Stimulated activated CD8-positive, alpha-beta memory T cell treated with anti-CD3 and anti-CD28 coated beads, Interleukin-7, amount 100 ng/mL, for 24 hours (primary cell): ENCODE data around the gene PRPS1L1.

ENCODE experiments used
- DNase-seq: peaks from one replicate; pipeline ENCODE4 v3.0.0-alpha.2; 2020; ENCODE audit warnings: low read depth

The PRPS1L1 gene

DNA sequence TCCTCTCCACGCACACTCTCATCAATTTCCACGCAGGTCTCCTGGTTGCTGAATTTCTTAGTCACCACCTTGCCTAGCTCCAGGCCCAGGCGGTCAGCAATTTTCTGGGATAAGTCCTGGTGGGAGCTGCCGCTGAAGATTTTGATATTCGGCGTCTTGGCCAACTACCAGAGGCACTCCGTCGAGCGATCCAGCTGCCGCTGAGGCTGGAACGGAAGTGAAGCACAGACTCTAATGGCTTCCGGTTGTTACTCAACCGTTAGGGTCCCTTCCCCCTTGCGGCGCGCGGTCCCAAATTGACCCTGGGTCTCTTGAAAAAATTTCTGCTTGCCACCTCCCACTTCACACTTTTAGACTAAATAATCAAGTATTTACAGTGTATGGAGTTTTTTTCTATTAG is at the start of gene PRPS1L1:
Gene PRPS1L1 (minus strand): TSS at position 219 of the 400 bp plus-strand sequence.
- no peak for DNase-seq

DNA sequence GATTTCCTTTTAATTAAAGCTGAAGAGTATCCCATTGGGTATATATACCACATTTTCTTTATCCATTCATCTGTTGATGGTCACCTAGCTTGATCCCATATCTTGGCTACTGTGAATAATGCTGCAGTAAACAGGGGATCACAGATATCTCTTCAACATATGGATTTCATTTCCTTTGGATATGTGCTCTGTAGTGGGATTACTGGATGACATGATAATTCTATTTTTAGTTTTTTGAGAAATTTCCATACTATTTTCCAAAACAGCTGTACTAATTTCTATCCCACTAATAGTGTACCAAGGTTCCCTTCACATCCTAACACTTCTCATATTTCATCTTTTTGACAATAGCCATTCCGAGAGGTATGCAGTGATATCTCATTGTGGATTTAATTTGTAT is 48.8 kb upstream of the PRPS1L1 start:
- no peak for DNase-seq

DNA sequence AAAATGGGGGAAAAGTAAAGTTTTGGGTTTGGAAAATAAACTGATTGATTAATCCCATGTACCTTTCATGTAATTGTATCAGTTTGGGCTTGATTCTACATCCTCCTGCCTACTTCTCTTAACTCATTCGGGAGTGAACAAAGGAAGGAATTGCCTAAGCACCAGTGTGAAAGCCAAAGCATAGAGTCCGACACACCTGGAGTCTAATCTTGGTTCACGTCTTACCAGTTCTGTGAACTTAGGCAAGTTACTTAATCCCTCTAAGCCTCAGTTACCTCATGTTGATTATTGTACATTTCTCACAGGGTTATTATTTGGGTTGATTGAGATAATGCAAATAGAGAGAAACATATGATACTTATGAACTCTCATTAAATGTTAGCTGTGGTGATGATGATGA is 41.1 kb upstream of the PRPS1L1 start:
- DNase-seq = no peak

- DNase-seq = no peak
These were observed 36.7 kb upstream of the PRPS1L1 start for GRCh38 chr7:18064242-18064838.

DNA sequence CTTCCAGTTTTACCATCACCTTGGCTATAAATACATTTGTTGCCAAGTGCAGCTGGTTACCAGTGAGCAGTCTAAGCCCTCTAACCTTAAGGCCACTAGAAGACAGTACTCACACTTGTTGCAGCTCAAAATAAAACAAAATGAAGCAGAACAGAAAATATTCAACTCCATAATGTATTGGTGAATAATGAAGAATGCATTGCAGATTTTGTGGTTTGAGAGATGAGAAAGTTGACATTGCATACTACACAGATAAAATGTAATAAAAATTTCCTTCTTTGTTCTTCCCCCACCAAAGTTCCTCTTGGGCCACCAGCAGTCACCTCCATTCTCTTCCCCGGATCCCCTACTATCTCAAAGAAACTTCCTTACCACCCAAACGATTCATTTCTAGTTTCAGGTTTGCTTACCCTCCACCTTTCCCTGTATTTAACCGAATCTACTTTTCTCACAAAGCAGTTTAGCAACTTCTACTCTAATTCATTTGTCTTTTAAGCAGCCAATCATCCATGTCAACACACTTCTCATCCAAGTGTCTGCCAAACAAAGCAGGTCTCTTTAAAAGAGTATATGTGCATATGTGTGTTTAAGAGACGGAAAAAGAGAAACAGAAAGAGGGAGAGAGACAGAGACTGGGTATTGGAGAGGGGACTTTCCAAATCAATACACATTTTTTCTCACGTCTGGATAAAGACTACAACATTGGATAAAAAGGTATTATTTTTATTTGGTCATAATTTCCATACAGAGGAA is 35.7 kb upstream of the PRPS1L1 start:
- DNase-seq = no peak

GRCh38 chr7:18059171-18059570 is 31.5 kb upstream of the PRPS1L1 start:
- no peak for DNase-seq

DNA sequence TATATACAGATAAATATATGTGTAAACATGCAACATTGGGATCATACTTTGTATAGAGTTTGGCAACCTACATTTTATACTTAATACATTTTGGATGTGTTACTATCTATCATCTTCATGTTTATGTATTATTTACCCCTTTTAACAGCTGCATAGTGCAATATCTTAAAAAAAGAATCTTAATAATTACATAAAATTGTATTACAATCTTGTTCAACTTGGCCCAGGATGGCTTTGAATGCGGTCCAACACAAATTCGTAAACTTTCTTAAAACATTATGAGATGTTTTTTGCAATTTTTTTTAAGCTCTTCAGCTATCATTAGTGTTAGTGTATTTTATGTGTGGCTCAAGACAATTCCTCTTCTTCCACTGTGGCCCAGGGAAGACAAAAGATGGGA is 26.3 kb upstream of the PRPS1L1 start:
- no peak for DNase-seq

DNA sequence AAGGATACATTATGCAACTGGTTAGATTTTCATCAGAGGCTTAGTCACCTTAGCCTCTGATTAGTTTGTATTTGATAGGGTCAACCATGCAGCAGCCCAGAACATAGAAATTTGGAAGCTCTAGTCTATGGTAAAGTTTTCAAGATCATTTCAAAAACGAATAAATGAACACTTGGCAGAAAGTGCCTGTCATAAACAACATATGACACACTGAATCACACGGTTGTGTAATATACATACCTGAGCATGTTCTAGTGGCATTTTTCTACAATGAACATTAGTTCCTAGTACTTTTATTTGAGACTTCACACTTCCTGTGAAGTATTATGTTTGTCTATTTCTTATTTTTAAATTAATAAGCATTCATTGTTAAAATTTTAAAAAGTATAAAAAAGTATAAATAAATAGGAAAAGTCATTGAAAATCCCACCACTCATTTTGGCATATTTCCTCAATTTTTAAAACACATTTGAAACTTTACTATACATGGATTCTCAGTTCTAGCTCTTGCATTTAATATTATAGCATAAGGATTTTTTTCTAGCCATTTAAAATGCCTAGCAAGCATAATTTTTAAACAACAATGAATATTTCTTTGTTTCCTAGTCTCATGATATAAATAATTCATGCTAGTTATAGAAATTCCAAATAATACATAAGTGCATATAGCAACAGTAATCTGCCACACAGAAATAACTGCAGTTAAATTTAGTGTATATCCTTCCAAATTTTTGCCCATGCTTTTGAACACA is 25.7 kb upstream of the PRPS1L1 start:
- DNase-seq = no peak

DNA sequence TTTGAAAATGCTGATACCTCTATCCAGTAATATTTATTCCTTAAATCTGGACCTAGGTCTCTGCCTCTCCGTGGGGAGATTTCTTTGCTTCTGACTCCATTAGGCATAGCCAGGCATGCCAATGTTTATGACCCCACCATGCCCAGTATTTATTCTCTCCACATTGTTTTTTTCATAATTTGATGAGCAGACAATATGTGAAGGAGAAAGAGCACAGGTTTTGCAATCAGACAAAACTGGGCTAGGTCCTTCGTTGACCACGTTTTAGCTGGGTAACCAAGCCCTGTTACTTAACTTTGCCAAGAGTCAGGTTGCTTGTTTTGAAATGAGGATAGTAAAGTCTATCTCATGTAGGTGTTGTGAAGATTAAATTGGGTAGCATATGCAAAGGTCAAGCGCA is 21.6 kb upstream of the PRPS1L1 start:
- DNase-seq = no peak

- no peak for DNase-seq
These were observed 19.0 kb upstream of the PRPS1L1 start for GRCh38 chr7:18046601-18047000.

DNA sequence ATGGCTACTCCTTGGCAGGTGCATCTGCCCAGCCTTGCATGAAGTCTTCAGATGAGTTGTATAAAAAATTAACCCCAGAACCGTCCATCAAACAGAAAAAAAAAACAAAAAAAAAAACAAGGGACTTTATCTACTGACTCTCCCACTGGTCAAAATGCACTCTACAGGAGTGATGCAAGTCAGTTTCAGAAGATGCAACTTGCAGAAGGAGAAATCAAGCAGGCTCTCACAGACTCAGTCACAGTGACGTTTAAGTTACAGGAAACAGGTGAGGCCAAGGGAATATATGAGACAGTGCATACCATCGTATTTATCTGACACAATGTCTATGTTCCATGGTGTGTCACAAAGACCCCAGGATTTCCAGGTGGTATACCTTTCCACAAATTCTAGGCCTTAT is 17.5 kb upstream of the PRPS1L1 start:
- DNase-seq = no peak

DNA sequence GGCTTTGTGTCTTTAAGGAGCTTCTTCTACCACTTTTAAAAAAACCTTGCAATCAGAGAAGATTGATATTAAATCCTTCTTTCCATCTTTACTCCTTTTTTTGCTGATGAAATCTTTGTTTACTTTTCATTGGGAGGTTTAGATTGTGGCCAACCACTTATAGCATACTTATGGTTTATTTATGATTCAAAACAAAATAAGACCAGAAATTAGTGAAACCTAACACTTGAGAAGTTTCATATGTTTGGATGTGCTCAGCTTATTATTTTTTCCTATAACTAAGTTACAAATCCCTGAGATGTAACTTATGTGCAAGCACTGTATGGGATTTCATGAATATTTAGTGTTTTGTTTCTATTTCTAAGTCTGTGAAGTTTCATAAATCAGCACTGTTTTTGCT is 13.5 kb upstream of the PRPS1L1 start:
- no peak for DNase-seq

DNA sequence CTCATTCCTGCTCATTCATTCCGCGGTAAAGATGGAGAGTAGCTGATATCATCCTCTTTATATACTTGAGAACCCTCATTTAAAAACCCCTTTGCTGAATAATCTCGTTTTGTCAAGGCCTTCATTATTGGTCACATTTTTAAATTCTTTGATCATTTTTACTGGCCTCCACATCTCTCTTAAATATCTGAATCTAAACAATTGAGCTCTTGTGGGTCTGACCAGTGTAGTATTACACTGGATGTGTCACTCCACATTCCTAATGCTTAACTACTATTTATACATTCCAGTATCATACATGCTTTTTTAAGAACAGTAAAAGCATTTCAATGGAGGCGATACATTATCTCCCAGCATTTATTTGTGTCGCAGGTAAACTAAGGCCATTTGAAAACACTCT is 12.6 kb upstream of the PRPS1L1 start:
- DNase-seq = no peak

DNA sequence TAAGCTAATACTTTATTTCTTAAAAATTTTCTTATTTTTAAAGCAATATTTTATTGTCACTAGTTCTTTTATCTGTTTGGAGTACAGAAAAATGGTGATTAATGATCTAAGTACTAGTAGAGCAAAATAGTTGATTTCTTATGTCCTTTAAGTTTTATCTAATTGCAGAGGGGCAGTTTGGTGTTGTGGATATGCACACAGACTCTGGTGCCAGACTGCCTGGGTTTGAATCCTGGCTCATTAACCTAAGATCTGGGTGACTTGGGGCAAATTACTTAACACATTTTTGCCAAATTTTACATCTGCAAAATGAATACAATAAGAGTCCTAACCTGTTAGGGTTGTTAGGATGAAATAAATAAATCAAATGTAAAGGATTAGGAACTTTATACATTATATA is 10.7 kb upstream of the PRPS1L1 start:
- DNase-seq = no peak

DNA sequence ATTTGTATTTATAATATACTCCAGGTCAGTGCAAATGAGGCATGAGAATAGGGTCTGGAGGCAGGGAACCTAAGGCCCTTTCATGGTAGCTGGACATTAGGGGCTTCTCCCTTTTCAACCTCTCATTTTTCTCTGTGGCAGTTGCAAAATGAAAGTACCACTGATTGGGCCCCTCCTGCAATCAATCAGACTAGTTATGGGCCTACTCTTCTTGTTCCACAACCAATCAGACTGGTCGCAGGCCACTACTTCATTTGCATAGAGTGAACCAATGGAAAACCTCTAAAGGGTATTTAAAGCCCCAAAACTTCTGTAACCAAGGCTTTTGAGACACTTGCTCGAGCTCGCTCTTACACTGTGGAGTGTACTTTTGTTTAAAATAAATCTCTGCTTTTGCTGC is 10.0 kb upstream of the PRPS1L1 start:
- no peak for DNase-seq

DNA sequence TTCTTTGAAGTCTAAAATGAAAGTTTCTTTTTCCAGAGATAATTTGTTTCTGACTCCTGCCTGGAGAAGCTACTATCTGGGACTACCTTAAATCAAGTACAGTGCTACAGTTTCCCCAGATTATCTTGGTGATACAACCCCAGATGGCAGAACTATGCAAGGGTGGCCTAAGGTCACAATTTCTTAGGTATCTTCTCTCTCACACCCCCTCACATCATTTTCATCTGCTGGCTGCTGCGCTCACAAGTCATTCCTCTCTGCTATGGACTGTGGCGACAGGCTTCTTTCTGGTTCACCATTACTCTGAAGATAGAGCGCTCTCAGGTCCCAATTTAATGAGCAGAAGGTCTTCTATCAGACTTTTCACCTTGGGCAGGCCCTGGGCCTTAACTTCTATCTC is 9.1 kb upstream of the PRPS1L1 start:
- no peak for DNase-seq

DNA sequence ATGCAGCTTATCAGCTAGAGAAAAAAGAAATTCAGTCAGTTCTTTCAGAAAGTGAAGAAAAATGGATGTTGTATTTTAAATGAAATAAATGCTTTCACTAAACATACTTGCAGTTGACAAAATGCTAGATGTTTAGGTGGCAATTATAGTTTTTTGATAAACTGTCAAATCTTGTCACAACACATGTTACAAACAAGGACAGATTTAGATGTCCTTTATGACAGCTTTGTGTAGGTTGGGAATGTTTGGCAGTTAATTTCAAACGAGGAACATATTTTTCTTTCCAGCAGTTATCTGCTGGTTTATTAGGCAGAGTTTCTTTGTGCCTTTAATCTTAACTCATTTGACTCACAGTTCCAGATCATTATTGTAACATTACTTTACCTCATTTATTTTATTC is 3.1 kb upstream of the PRPS1L1 start:
- no peak for DNase-seq

DNA sequence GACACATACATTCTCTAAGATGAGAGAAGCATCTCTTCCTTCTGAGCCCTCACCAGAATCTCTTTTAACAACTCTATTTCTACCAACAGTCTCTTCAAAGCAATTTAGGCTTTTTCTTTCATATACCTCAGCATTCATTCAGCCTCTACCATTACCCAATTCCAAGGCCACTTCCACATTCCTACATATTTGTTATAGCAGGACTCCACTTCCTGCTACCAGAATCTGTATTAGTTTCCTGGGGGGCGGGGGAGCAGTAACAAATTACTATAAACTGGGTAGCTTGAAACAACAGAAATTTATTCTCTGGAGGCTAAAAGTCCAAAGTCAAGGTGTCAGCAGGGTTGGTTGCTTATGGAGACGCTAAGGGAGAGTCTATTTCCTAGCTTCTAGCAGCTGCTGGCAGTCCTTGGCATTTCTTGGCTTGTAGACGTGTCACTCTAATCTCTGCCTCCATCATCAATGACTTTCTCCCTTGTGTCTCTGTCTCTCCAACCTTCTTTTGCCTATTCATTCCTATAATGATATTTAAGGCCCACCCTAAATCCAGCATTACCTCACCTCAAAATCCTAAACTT is 7.4 kb downstream of the PRPS1L1 start:
- no peak for DNase-seq

- no peak for DNase-seq
These were observed 8.1 kb downstream of the PRPS1L1 start for GRCh38 chr7:18019555-18019954.

- no peak for DNase-seq
These were observed 9.1 kb downstream of the PRPS1L1 start for GRCh38 chr7:18018296-18019215.

DNA sequence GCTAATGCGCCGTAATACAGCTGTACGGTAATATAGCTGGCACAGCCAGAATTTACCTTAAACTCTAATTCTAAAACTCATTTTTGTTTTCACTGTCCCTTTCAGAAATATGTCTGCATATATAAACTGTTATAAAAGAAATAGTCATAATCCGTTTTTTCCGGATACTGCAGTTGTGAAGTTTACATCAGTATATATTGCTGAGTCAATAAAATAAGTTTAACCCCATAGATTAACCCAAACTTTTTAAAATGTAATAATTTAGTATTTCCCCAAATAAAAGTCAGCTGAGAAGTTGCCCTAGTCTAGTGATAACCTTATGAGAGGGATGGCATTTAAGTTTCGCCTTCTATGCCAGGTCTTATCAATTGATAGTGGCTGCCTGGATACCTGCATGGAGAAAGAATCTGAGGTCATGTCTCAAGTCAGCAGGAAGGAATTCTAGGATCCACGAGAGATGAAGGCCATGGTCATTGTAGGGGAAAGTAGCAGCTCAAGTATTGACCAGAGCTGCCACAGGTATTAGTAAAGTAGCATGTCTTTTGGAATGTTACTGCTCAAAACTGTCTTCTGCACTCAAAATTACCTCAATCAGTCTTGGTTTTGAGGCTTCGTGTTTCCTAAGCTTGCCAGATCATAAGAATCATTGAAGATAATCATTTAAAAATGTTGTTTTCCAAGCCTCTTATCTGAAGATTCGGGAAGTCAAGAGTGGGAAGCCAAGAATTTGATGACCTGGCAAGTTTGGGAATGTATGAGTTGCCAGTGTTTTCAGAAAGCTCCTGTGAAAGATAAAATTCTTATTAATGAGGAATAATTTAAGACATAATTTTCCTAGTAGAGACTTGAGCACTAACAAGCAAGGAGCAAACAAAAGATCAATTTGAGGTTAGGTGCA is 10.8 kb downstream of the PRPS1L1 start:
- no peak for DNase-seq
